Stimulated activated CD8-positive, alpha-beta memory T cell treated with anti-CD3 and anti-CD28 coated beads, Interleukin-15, amount 100 ng/mL, for 1 hour (primary cell): ENCODE results near the gene WWOX.

Source experiments
- DNase-seq: peaks from one replicate; pipeline ENCODE4 v3.0.0-alpha.2; 2020; ENCODE audit warnings: low read depth

WWOX gene

GRCh38 chr16:78146807-78147206, 47.4 kb downstream of the WWOX start:
- no peak for DNase-seq

DNA sequence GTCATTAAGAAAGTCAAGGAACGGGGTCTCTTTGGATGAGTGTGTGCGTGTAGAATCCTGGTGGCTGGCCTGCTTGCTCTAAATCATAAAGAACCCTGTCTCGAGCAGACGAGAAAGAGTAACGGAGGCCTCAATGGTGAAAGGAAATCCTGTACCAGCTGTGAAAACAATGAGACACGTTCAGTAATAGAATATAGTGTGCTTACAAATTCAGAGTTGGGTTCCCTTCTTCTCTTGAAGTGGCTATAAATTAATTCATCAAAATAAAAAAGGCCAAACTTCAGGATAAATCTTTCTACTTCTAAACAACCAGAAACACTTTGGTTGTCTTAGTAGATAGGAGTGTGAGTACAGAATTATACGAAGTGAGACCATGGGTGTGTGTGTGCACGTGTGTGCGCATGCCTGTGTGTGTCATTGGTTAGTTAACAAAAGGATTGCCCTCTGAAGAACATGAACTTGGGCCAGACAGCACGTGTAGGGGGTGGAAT, 48.5 kb downstream of the WWOX start:
- DNase-seq = no peak

DNA sequence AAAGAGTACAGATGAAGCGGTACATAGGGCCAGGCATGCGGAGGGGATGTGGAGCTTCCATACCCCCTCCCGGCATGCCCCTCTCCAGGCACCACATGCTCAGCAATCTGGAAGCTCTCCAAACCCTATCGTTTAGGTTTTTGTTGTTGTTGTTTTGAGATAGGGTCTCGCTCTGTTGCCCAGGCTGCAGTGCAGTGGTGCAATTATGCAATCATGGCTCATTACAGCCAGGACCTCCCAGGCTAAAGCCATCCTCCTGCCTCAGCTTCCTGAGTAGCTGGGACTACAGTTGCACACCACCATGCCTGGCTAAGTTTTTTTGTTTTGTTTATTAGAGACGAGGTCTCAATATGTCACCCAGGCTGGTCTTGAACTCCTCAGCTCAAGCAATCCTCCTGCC, 50.8 kb downstream of the WWOX start:
- DNase-seq = no peak

- DNase-seq = no peak
Measured at GRCh38 chr16:78154729-78155461, 55.4 kb downstream of the WWOX start.

GRCh38 chr16:78155791-78156345, 56.4 kb downstream of the WWOX start:
- no peak for DNase-seq

GRCh38 chr16:78161023-78161729, 61.7 kb downstream of the WWOX start:
- DNase-seq = no peak

DNA sequence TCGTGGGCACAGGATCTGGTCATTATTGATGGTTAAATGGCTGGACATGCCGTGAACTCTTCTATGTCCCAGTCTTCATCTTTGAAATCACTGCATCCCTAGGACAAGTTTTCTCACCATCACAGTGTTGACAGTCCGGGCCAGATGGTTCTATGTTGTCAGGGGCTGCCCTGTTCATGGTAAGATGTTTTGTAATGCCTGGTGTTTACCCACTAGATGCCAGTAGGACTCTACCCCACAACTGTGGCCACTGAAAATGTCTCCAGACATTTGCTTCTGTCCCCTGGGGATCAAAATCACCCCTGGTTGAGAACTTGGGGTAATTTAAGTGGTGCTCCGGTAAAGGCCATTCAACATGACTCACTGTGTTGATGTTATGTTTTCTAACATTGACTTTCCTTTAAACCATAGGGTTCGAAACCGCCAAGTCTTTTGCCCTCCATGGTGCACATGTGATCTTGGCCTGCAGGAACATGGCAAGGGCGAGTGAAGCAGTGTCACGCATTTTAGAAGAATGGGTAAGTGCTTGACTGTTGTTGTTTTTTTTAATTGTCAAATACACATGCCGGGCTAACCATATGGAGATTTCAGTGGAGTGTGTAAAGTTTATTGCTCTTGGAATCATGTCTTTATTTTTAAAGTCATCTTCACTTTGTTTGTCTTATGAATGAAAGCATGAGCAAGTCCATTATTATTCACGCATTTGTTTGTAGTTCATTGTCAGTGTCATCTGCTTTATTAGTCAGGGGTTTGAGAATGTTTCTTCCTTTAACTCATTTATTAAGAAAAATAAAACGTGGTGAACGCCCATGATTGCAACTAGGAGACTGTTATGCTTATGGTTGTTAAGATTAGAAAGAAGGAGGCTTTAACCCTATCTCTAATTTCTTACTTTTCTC, 64.6 kb downstream of the WWOX start:
- no peak for DNase-seq

DNA sequence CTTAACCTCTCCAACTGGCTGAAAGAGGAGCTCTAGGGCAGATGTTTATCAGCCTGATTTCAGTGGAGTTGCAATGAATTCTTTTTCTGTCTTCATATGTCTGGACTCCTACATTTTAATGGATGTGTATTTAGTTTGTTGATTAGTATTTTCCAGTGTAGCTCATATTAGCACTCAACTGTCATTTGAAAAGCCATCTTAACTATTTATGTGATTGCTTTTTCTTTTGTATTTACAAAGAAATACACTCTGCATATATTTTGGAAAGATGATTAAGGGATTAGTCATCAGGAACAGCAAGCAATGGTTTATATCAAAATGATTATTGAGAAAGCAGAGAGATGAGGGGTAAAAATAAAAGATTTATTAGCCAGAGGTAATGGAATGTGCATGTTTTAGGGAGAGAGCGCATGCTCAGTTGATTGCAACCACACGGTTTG, 71.1 kb downstream of the WWOX start:
- no peak for DNase-seq

- no peak for DNase-seq
Measured at GRCh38 chr16:78175287-78175686, 75.8 kb downstream of the WWOX start.

- no peak for DNase-seq
Measured at GRCh38 chr16:78176435-78176834, 77.0 kb downstream of the WWOX start.

- DNase-seq = no peak
Measured at GRCh38 chr16:78177218-78177617, 77.8 kb downstream of the WWOX start.

DNA sequence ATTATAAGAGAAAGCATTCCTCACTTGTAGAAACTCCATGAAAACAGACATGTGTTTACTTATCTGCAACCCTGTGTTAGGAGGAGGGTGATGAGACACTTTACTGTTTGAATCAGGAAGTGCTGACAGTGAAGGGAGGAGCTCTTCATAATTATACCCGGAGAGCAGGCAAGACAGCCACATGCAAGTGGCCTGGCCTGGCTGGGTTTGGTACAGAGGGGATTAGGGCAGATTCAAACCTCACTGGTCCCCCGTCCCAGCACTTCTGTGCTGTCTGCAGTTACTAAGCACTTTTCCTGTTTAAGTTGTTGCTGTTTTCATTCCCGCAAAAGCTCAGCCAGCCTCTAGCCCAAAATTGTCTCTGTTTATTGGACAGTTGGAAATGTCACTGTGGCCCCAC, 78.5 kb downstream of the WWOX start:
- DNase-seq = no peak

DNA sequence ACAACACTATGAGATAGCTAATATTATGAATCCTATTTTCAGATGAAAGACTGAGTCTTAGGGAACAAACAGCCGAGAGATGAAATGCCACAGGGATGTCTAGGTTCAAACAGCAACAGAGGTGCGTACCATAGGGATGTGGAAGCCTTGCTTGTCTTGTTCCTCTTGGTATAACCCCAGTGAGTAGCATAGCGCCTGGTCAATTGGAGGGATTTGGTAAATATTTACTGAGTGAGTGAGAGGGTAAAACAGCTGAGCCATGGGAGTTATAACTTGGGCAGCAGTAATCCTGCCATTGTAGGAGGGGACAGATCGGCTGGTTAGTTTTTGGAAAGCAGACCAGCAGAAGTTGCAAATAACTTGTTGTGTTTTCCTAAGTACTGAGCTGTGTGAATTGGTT, 80.2 kb downstream of the WWOX start:
- DNase-seq = no peak

DNA sequence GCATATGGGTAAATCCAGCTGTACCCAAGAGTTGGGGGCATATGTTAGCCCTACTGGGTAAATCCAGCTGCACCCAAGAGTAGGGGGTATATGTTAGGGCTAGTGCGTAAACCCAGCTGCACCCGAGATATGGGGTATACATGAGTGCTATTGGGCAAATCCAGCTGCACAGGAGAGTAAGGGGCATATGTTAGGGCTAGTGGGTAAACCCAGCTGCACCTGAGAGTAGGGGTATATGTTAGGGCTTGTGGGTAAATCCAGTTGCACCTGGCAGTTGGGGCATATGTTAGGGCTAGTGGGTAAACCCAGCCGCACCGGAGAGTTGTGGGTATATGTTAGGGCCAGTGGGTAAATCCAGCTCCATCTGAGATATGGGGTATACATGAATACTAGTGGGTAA, 80.9 kb downstream of the WWOX start:
- no peak for DNase-seq

DNA sequence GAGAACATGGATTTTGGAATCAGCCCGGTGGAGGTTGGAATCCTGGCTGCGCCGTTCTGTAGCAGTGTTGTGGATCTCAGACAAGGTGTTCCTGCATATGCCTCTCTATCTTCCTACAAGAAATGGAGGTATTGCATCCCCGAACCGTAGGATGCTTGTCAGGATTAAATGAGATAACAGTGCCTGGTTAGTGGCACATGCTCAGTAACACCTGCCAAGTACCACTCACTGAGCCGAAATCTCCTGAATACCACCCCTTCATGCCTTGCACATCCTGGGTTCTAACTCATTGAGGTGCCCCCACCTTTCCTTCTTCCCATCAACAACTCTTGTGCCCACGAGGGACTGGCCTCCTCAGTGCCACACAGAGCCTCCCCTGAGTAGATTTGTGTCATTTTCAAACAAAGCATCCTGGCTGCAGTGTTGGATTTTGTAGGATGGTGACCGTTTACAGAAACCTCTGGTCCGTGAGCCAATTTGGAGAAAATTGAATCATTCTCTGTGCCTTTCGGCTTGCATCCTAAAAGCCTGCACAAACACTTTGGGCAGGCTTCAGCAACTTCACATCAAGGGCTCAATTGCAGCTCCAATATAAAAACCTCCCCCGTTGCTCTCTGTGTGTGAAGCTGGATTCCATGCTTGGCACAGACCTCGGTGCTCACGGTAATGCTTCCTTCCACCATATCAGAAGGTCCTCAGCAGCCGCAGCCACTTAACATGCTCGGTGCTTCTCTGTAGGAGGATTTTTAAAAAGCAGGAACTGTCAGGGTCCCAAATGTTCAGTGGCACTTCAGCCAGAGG, 84.2 kb downstream of the WWOX start:
- DNase-seq = no peak

- DNase-seq = no peak
Measured at GRCh38 chr16:78184238-78185183, 85.1 kb downstream of the WWOX start.

DNA sequence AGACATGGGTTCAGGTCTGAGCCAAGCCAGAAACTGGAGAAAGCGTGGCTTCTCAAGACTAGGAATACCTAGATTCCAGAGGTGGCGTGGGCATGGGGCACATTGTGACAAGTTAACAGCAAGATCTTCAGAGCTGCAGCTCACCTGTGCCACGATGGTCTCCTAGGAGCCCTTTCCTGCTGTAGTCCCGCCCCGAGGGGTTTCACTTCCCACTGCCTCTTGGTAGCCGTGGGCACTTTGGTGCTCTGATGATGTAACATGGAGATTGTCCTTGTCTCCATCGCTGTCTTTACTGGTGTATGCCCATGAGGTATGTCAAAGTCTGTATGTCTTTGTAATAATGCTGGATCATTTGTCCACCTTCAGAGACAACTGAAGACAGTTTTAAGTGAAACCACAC, 89.7 kb downstream of the WWOX start:
- no peak for DNase-seq

DNA sequence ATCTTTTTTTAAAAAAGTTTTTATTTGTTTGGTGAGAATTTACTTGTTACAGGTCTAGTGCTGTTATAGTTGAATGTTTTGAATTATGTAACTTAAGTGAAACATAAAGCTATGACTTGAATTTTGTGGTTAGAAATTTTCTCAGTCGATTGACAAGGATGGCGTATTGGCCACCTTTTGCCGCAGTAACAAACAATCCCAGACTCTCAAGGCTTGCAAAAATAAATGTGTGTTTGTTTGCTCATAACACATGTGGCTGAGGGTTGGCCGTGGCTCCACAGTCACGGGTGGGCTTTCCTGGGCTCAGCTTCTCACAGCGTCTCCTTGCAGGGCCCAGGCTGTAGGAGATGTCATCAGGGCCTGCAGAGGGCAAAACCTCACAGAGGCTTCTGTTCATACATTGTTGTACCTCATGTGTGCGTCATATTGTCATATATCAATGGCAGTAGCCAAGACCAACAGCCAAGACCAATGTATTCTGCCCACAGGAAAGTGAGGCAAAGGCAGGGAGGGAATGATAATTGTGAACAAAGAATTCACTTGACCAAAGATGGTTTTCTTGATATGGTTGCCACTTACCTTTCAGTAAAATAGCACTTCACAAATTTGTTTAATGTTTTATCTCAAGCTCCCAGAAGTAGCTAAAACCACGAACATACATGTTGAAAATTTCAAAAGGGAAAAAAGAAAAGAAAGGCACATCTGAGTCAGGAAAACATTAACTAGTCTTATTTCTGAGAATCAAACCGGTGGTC, 93.5 kb downstream of the WWOX start:
- DNase-seq = no peak

DNA sequence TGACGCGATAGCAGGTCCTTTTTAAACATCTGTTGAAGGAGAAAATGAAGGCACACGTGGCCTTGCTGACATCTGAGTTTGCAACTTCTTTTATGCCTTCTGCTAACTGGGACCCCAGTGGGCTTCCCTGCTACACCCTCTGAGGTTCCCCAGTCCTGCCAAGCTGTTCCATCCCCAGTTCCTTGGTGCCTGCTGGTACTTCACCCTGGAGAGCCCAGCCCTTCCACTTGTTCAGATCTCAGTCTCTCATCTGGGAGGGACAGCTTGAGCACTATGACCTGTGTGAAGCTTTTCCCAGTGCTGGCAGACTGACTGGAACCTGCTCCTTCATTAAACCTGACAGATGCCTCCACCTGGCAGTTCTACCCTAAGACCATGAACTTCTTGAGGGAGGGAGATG, 95.5 kb downstream of the WWOX start:
- DNase-seq = no peak

- DNase-seq = no peak
Measured at GRCh38 chr16:78195797-78196196, 96.3 kb downstream of the WWOX start.
